Breast epithelium (tissue), 3 donors: ENCODE data around the gene FBXW10B.

Experiments
- POLR2AphosphoS5 ChIP-seq, 3 donors: sonication (generic); formaldehyde crosslinking; IDR thresholded peaks; one replicate each; pipeline ENCODE4 v1.6.1; 2017; ENCODE audit warnings: antibody characterized with exemption in 3 of 3
- TF ChIP-seq, protein P1 (sequence below), 3 donors: fragments of 450-650 bp; IDR thresholded peaks; one replicate each; pipeline ENCODE4 v1.5.1; 2016 to 2017; ENCODE audit warnings: antibody characterized with exemption in 3 of 3, mild to moderate bottlenecking in 3 of 3, moderate library complexity in 3 of 3

DNA sequence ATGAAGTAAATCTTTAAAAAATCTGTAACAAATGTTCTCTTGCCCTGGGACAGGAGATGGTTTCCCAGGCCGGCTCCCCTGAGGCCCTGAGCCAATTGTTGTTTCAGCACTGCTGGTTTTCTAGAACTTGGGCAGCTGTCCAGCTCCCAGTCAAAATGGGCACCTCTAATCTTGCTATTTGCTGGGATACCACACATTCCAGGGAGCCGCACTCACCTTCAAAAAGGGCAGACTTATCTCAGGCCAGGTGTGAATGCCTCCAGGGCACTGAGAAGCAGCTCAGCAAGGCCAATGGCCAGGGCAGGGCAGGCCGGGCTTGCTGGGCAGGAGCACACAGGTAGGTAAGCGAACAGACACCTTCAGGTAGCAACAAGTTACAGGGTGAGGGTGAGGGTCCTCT lies 40.2 kb upstream of the FBXW10B start:
- TF ChIP-seq, protein P1, sequence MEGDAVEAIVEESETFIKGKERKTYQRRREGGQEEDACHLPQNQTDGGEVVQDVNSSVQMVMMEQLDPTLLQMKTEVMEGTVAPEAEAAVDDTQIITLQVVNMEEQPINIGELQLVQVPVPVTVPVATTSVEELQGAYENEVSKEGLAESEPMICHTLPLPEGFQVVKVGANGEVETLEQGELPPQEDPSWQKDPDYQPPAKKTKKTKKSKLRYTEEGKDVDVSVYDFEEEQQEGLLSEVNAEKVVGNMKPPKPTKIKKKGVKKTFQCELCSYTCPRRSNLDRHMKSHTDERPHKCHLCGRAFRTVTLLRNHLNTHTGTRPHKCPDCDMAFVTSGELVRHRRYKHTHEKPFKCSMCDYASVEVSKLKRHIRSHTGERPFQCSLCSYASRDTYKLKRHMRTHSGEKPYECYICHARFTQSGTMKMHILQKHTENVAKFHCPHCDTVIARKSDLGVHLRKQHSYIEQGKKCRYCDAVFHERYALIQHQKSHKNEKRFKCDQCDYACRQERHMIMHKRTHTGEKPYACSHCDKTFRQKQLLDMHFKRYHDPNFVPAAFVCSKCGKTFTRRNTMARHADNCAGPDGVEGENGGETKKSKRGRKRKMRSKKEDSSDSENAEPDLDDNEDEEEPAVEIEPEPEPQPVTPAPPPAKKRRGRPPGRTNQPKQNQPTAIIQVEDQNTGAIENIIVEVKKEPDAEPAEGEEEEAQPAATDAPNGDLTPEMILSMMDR (IDR thresholded peaks at IDR 0.05), result no peak
- TF ChIP-seq POLR2AphosphoS5 (IDR thresholded peaks at IDR 0.05), result no peak
